ENCODE measurements around the gene TTYH3. TPM values are rescaled to one million over a fixed set of nuclear protein-coding genes. Genes with fewer than 3 reads are reported as not detected.
A peak's percentile ranks its signal among the peaks of the same experiment; 100 is the strongest.

The TTYH3 gene
- total RNA-seq, 4 donors from 2014 or later = 14.0 to 26.3 (median 19.5) TPM

GRCh38 chr7:2639181-2639681 lies 7.4 kb downstream of the TTYH3 start:
- Histone ChIP-seq H3K27me3 (no peaks in the 10 kb centered on the region), H3K4me3 (no peak overlapping the region), H3K36me3 (no peaks in the 10 kb centered on the region), H3K4me1 (peaks cover 79% of the 10 kb centered on the region), H3K9me3 (no peaks in the 10 kb centered on the region), H3K27ac (no peak overlapping the region)
- TF ChIP-seq POLR2A (IDR thresholded peaks at IDR 0.05) (no peak), POLR2AphosphoS5 (IDR thresholded peaks at IDR 0.05) (no peak), CTCF (IDR thresholded peaks at IDR 0.05) (no peak), EP300 (IDR thresholded peaks at IDR 0.05) (no peak)
- no peak for DNase-seq (ENCODE audit: low spot score in 2 of 2)
- 77% methylated on average over 12 of the region's 24 CpGs for WGBS

GRCh38 chr7:2639695-2640481 lies 8.1 kb downstream of the TTYH3 start:
- TF ChIP-seq POLR2A (IDR thresholded peaks at IDR 0.05) (no peak), POLR2AphosphoS5 (IDR thresholded peaks at IDR 0.05) (no peak), CTCF (IDR thresholded peaks at IDR 0.05) (no peak), EP300 (IDR thresholded peaks at IDR 0.05) (no peak)
- Histone ChIP-seq H3K27me3 (no peaks in the 10 kb centered on the region), H3K4me3 (no peak overlapping the region), H3K4me1 (peaks cover 78% of the 10 kb centered on the region), H3K27ac (no peak overlapping the region), H3K9me3 (no peaks in the 10 kb centered on the region), H3K36me3 (no peaks in the 10 kb centered on the region)
- WGBS = 84% methylated on average over 12 of the region's 37 CpGs
- no peak for DNase-seq (ENCODE audit: low spot score in 2 of 2)

- no CpG with 5 or more reads among the region's 12 CpGs for WGBS
- Histone ChIP-seq H3K27ac (no peak overlapping the region), H3K4me1 (peaks cover 78% of the 10 kb centered on the region), H3K9me3 (no peaks in the 10 kb centered on the region), H3K4me3 (no peak overlapping the region), H3K27me3 (no peaks in the 10 kb centered on the region), H3K36me3 (no peaks in the 10 kb centered on the region)
- TF ChIP-seq EP300 (IDR thresholded peaks at IDR 0.05) (no peak), POLR2AphosphoS5 (IDR thresholded peaks at IDR 0.05) (no peak), POLR2A (IDR thresholded peaks at IDR 0.05) (no peak), CTCF (IDR thresholded peaks at IDR 0.05) (no peak)
- no peak for DNase-seq (ENCODE audit: low spot score in 2 of 2)
These were observed 8.7 kb downstream of the TTYH3 start for GRCh38 chr7:2640482-2640830.

GRCh38 chr7:2640846-2641316 lies 9.1 kb downstream of the TTYH3 start:
- Histone ChIP-seq H3K27me3 (no peaks in the 10 kb centered on the region), H3K36me3 (no peaks in the 10 kb centered on the region), H3K4me1 (peaks cover 75% of the 10 kb centered on the region), H3K9me3 (no peaks in the 10 kb centered on the region), H3K4me3 (peak overlapping the region; percentile 13), H3K27ac (peak overlapping the region; percentile 55)
- no peak for TF ChIP-seq POLR2AphosphoS5 (IDR thresholded peaks at IDR 0.05)
- no peak for TF ChIP-seq EP300 (IDR thresholded peaks at IDR 0.05)
- no peak for TF ChIP-seq CTCF (IDR thresholded peaks at IDR 0.05)
- TF ChIP-seq POLR2A (IDR thresholded peaks at IDR 0.05) = no peak
- no peak for DNase-seq (ENCODE audit: low spot score in 2 of 2)
- no CpG with 5 or more reads among the region's 9 CpGs for WGBS

Data from suprapubic skin (tissue), 4 donors.